Esophagus squamous epithelium (tissue), 5 donors: ENCODE results near the gene CD4. TPM values are rescaled to one million over a fixed set of nuclear protein-coding genes. Genes with fewer than 3 reads are reported as not detected.

Experiments
- DNase-seq: peaks from one replicate; lab custom pipeline; 2025; lab: John Stamatoyannopoulos, UW
- H3K27ac ChIP-seq, 4 donors: fragments of 200-600 bp; sonication (generic); one replicate each; pipeline ENCODE4 v1.5.1; 2016 to 2019; ENCODE audit warnings: mild to moderate bottlenecking in 1 of 4
- H3K27me3 ChIP-seq, 4 donors: fragments of 200-600 bp; sonication (generic); 1 replicate in 3 of 4; 2 replicates in 1 of 4; pipeline versions ENCODE4 v1.5.1 to v1.6.0; 2017 to 2021; ENCODE audit warnings: antibody characterized with exemption in 1 of 4
- H3K36me3 ChIP-seq, 3 donors: fragments of 200-600 bp; sonication (generic); one replicate each; pipeline ENCODE4 v1.5.1; 2016 to 2019
- H3K4me1 ChIP-seq, 3 donors: fragments of 200-600 bp; sonication (generic); one replicate each; pipeline ENCODE4 v1.5.1; 2017 to 2019
- H3K4me3 ChIP-seq, 4 donors: fragments of 200-600 bp; sonication (generic); 1 replicate in 3 of 4; 2 replicates in 1 of 4; pipeline ENCODE4 v1.5.1; 2016 to 2019; ENCODE audit warnings: mild to moderate bottlenecking in 2 of 4, moderate library complexity in 1 of 4
- H3K9me3 ChIP-seq, 3 donors: fragments of 200-600 bp; sonication (generic); one replicate each; pipeline ENCODE4 v1.5.1; 2016 to 2019
- CTCF ChIP-seq, 6 experiments: fragments of 450-650 bp in 4 of 6; fragments of 200-600 bp in 2 of 6; sonication (generic) in 2 of 6; IDR thresholded peaks; one replicate each; pipeline ENCODE4 v1.5.1; 2016 to 2019; ENCODE audit warnings: antibody characterized with exemption in 6 of 6, mild to moderate bottlenecking in 4 of 6, moderate library complexity in 4 of 6
- POLR2A ChIP-seq, 4 donors: fragments of 450-650 bp; IDR thresholded peaks; one replicate each; pipeline ENCODE4 v1.6.1; 2017; ENCODE audit warnings: antibody characterized with exemption in 4 of 4, mild to moderate bottlenecking in 4 of 4, moderate library complexity in 3 of 4
- WGBS, 2 donors: methylation state at CpG; one replicate each; pipeline ENCODE4 v1.1.5; 2018; 5-methylcytosine and 5-hydroxymethylcytosine counted together
- intact Hi-C: fragments of 100-400 bp; cut with DNase I; formaldehyde crosslinking; loops from one replicate; pipeline ENCODE4 v1.15.0; 2022
- total RNA-seq, 4 donors: library from RNA; depleted of rRNA; stranded (reverse); fragments of >200 nt; gene quantifications; one replicate each; pipeline ENCODE4 v1.1.0, GENCODE V29; 2016
- donor health status: DM: yes; HTN: yes; CAD: no.

Gene CD4
- total RNA-seq, 4 donors from 2014 or later: 1.2 to 11.8 (median 5.0) TPM

- peak overlapping the region; percentile 92 to 99 (median 97) for H3K27ac ChIP-seq
- H3K4me1 ChIP-seq: peaks cover 11 to 29% (median 24%) of the 10 kb centered on the region in 3 donors
- no peaks in the 10 kb centered on the region for H3K27me3 ChIP-seq
- intact Hi-C loops: no loop called here
- 0 to 1% methylated on average over 8 to 11 of the region's 18 CpGs for WGBS, 2 donors
- H3K4me3 ChIP-seq: peak overlapping the region; percentile 58 to 86 (median 71)
- DNase-seq: no peak
- no peaks in the 10 kb centered on the region for H3K9me3 ChIP-seq
- H3K36me3 ChIP-seq: peaks cover 19 to 45% (median 24%) of the 10 kb centered on the region in 3 donors
- TF ChIP-seq POLR2A (IDR thresholded peaks at IDR 0.05) (peak in 1 of 4 donors; percentile 39), CTCF (IDR thresholded peaks at IDR 0.05) (no peak)
These were observed 63.5 kb downstream of the CD4 start for GRCh38 chr12:6852651-6853354.

GRCh38 chr12:6853626-6854025, 64.3 kb downstream of the CD4 start:
- H3K27ac ChIP-seq: peak overlapping the region; percentile 92 to 99 (median 97)
- H3K36me3 ChIP-seq: peaks cover 27 to 47% (median 30%) of the 10 kb centered on the region in 3 donors
- no peaks in the 10 kb centered on the region for H3K9me3 ChIP-seq
- no peaks in the 10 kb centered on the region for H3K27me3 ChIP-seq
- TF ChIP-seq POLR2A (IDR thresholded peaks at IDR 0.05) (no peak), CTCF (IDR thresholded peaks at IDR 0.05) (no peak)
- intact Hi-C loops: no loop called here
- H3K4me1 ChIP-seq: peaks cover 11 to 29% (median 24%) of the 10 kb centered on the region in 3 donors
- 29 to 56% methylated on average over 1 of the region's 1 CpG for WGBS, 2 donors
- DNase-seq: no peak
- H3K4me3 ChIP-seq: peak overlapping the region in 2 of 4 donors; percentile 58 to 86

- peak overlapping the region; percentile 92 to 99 (median 97) for H3K27ac ChIP-seq
- H3K4me1 ChIP-seq: peaks cover 11 to 29% (median 24%) of the 10 kb centered on the region in 3 donors
- H3K27me3 ChIP-seq: no peaks in the 10 kb centered on the region
- DNase-seq: no peak
- H3K36me3 ChIP-seq: peaks cover 30 to 47% (median 34%) of the 10 kb centered on the region in 3 donors
- TF ChIP-seq CTCF (IDR thresholded peaks at IDR 0.05) (no peak), POLR2A (IDR thresholded peaks at IDR 0.05) (no peak)
- 71 to 86% methylated on average over 3 to 6 of the region's 6 CpGs for WGBS, 2 donors
- no peak overlapping the region for H3K4me3 ChIP-seq
- intact Hi-C loops: no loop called here
- no peaks in the 10 kb centered on the region for H3K9me3 ChIP-seq
These were observed 64.7 kb downstream of the CD4 start for GRCh38 chr12:6854036-6854435.

GRCh38 chr12:6855322-6855721, 66.0 kb downstream of the CD4 start:
- no peaks in the 10 kb centered on the region for H3K27me3 ChIP-seq
- peaks cover 8 to 26% (median 21%) of the 10 kb centered on the region in 3 donors for H3K4me1 ChIP-seq
- no peaks in the 10 kb centered on the region for H3K9me3 ChIP-seq
- H3K27ac ChIP-seq: no peak overlapping the region
- no peak overlapping the region for H3K4me3 ChIP-seq
- 94% methylated on average over 14 of the region's 14 CpGs for WGBS, 2 donors
- intact Hi-C loops: no loop called here
- peaks cover 42 to 57% (median 46%) of the 10 kb centered on the region in 3 donors for H3K36me3 ChIP-seq
- TF ChIP-seq POLR2A (IDR thresholded peaks at IDR 0.05) (no peak), CTCF (IDR thresholded peaks at IDR 0.05) (no peak)
- no peak for DNase-seq

- WGBS, 2 donors: 75 to 100% methylated on average over 1 to 2 of the region's 2 CpGs
- Histone ChIP-seq H3K4me1 (peaks cover 0 to 4% (median 4%) of the 10 kb centered on the region in 3 donors), H3K4me3 (no peak overlapping the region), H3K27ac (no peak overlapping the region), H3K9me3 (no peaks in the 10 kb centered on the region), H3K36me3 (peaks cover 55 to 92% (median 73%) of the 10 kb centered on the region in 3 donors), H3K27me3 (no peaks in the 10 kb centered on the region)
- no peak for TF ChIP-seq POLR2A (IDR thresholded peaks at IDR 0.05)
- no peak for TF ChIP-seq CTCF (IDR thresholded peaks at IDR 0.05)
- no peak for DNase-seq
- intact Hi-C loops: no loop called here
These were observed 69.5 kb downstream of the CD4 start for GRCh38 chr12:6858799-6859198.
